GM23338 (cell line): ENCODE data around the gene F12.

Source experiments
- CREB1 ChIP-seq: fragments of 250-450 bp; sonication (Bioruptor Pico); IDR thresholded peaks from 2 replicates; pipeline ENCODE4 v1.5.0; 2020; ENCODE audit warnings: low read depth, mild to moderate bottlenecking, moderate library complexity
- EZH2 ChIP-seq: fragments of 200-600 bp; sonication (generic); IDR thresholded peaks from one replicate; pipeline ENCODE4 v1.8.0; 2017; ENCODE audit warnings: antibody characterized with exemption, mild to moderate bottlenecking, low read depth; ENCODE audit not compliant: unreplicated experiment
- EZH2phosphoT487 ChIP-seq: fragments of 200-600 bp; sonication (generic); IDR thresholded peaks from one replicate; pipeline ENCODE4 v1.8.1; 2018; ENCODE audit warnings: antibody characterized with exemption; ENCODE audit not compliant: unreplicated experiment
- JUNB ChIP-seq: IDR thresholded peaks from one replicate; pipeline ENCODE4 v1.6.1; 2016; ENCODE audit warnings: antibody characterized with exemption; ENCODE audit not compliant: unreplicated experiment
- NANOG ChIP-seq: IDR thresholded peaks from 2 replicates; pipeline ENCODE4 v1.6.1; 2016; ENCODE audit warnings: antibody characterized with exemption, borderline replicate concordance
- POLR2AphosphoS5 ChIP-seq: IDR thresholded peaks from 2 replicates; pipeline ENCODE4 v1.6.1; 2016; ENCODE audit warnings: antibody characterized with exemption, low read depth
- STAT1 ChIP-seq: IDR thresholded peaks from one replicate; pipeline ENCODE4 v1.6.1; 2016; ENCODE audit warnings: antibody characterized with exemption; ENCODE audit not compliant: unreplicated experiment
- ZNF114 ChIP-seq: fragments of 250-450 bp; sonication (Bioruptor Pico); IDR thresholded peaks from 2 replicates; pipeline ENCODE4 v1.5.0; 2020; ENCODE audit warnings: mild to moderate bottlenecking, moderate library complexity
- ZNF331 ChIP-seq: fragments of 250-450 bp; sonication (Bioruptor Pico); IDR thresholded peaks from 2 replicates; pipeline ENCODE4 v1.5.0; 2020; ENCODE audit warnings: low read depth, mild to moderate bottlenecking, moderate library complexity
- TF ChIP-seq, protein P1 (sequence below), 2 experiments: fragments of 200-600 bp in 1 of 2; sonication (generic) in 1 of 2; conservative IDR thresholded peaks; 2 replicates each; pipeline versions ENCODE4 v1.5.1 to v1.6.1; 2016 to 2017; ENCODE audit warnings: antibody characterized with exemption in 2 of 2, low read depth in 2 of 2, mild to moderate bottlenecking in 2 of 2, moderate library complexity in 1 of 2
- TF ChIP-seq, protein P2 (sequence below): IDR thresholded peaks from one replicate; pipeline ENCODE4 v1.6.1; 2018; ENCODE audit warnings: antibody characterized with exemption; ENCODE audit not compliant: unreplicated experiment
- TF ChIP-seq, protein P3 (sequence below): IDR thresholded peaks from 2 replicates; pipeline ENCODE4 v1.6.1; 2016; ENCODE audit warnings: antibody characterized with exemption
- TF ChIP-seq, protein P4 (sequence below): fragments of 250-450 bp; sonication (Bioruptor Pico); IDR thresholded peaks from 2 replicates; pipeline ENCODE4 v1.5.0; 2020; ENCODE audit warnings: mild to moderate bottlenecking, moderate library complexity

DNA sequence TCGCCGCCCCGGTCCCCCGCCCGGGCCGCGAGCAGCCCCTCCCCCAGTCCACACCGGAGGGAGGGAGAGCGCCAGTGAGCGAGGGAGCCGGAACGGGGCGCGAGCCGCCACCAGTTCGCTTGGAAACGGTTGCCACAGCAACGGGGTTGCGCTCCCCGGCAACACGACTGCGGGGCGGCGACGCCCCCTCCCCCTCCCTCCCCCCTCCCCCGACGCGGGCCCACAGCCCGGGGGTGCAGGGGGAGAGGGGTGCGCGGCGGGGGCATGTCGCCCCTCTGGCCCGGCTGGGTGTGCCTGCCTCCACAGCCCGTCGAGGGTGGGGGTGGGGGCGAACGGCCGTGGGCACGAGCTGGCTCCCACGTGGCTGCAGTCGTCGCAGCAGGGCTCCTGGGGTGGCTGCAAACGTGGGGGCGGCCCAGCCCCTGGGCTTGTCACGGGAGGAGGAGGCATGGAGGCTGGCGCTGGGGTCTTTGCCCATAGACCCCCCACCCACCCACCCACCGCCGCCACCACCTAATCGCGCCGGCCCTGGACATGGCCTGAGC lies 37.8 kb upstream of the F12 start:
- TF ChIP-seq, protein P1, sequence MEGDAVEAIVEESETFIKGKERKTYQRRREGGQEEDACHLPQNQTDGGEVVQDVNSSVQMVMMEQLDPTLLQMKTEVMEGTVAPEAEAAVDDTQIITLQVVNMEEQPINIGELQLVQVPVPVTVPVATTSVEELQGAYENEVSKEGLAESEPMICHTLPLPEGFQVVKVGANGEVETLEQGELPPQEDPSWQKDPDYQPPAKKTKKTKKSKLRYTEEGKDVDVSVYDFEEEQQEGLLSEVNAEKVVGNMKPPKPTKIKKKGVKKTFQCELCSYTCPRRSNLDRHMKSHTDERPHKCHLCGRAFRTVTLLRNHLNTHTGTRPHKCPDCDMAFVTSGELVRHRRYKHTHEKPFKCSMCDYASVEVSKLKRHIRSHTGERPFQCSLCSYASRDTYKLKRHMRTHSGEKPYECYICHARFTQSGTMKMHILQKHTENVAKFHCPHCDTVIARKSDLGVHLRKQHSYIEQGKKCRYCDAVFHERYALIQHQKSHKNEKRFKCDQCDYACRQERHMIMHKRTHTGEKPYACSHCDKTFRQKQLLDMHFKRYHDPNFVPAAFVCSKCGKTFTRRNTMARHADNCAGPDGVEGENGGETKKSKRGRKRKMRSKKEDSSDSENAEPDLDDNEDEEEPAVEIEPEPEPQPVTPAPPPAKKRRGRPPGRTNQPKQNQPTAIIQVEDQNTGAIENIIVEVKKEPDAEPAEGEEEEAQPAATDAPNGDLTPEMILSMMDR (conservative IDR thresholded peaks at IDR 0.05; ENCODE audit: low read depth in 2 of 2), result no peak
- TF ChIP-seq POLR2AphosphoS5, result no peak
- no peak for TF ChIP-seq EZH2
- TF ChIP-seq, protein P2, sequence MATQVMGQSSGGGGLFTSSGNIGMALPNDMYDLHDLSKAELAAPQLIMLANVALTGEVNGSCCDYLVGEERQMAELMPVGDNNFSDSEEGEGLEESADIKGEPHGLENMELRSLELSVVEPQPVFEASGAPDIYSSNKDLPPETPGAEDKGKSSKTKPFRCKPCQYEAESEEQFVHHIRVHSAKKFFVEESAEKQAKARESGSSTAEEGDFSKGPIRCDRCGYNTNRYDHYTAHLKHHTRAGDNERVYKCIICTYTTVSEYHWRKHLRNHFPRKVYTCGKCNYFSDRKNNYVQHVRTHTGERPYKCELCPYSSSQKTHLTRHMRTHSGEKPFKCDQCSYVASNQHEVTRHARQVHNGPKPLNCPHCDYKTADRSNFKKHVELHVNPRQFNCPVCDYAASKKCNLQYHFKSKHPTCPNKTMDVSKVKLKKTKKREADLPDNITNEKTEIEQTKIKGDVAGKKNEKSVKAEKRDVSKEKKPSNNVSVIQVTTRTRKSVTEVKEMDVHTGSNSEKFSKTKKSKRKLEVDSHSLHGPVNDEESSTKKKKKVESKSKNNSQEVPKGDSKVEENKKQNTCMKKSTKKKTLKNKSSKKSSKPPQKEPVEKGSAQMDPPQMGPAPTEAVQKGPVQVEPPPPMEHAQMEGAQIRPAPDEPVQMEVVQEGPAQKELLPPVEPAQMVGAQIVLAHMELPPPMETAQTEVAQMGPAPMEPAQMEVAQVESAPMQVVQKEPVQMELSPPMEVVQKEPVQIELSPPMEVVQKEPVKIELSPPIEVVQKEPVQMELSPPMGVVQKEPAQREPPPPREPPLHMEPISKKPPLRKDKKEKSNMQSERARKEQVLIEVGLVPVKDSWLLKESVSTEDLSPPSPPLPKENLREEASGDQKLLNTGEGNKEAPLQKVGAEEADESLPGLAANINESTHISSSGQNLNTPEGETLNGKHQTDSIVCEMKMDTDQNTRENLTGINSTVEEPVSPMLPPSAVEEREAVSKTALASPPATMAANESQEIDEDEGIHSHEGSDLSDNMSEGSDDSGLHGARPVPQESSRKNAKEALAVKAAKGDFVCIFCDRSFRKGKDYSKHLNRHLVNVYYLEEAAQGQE, result no peak
- TF ChIP-seq, protein P3, sequence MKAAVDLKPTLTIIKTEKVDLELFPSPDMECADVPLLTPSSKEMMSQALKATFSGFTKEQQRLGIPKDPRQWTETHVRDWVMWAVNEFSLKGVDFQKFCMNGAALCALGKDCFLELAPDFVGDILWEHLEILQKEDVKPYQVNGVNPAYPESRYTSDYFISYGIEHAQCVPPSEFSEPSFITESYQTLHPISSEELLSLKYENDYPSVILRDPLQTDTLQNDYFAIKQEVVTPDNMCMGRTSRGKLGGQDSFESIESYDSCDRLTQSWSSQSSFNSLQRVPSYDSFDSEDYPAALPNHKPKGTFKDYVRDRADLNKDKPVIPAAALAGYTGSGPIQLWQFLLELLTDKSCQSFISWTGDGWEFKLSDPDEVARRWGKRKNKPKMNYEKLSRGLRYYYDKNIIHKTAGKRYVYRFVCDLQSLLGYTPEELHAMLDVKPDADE, result no peak
- TF ChIP-seq EZH2phosphoT487, result no peak
- TF ChIP-seq CREB1, result no peak
- no peak for TF ChIP-seq ZNF331 (CRISPR knock-in tag)
- TF ChIP-seq, protein P4, sequence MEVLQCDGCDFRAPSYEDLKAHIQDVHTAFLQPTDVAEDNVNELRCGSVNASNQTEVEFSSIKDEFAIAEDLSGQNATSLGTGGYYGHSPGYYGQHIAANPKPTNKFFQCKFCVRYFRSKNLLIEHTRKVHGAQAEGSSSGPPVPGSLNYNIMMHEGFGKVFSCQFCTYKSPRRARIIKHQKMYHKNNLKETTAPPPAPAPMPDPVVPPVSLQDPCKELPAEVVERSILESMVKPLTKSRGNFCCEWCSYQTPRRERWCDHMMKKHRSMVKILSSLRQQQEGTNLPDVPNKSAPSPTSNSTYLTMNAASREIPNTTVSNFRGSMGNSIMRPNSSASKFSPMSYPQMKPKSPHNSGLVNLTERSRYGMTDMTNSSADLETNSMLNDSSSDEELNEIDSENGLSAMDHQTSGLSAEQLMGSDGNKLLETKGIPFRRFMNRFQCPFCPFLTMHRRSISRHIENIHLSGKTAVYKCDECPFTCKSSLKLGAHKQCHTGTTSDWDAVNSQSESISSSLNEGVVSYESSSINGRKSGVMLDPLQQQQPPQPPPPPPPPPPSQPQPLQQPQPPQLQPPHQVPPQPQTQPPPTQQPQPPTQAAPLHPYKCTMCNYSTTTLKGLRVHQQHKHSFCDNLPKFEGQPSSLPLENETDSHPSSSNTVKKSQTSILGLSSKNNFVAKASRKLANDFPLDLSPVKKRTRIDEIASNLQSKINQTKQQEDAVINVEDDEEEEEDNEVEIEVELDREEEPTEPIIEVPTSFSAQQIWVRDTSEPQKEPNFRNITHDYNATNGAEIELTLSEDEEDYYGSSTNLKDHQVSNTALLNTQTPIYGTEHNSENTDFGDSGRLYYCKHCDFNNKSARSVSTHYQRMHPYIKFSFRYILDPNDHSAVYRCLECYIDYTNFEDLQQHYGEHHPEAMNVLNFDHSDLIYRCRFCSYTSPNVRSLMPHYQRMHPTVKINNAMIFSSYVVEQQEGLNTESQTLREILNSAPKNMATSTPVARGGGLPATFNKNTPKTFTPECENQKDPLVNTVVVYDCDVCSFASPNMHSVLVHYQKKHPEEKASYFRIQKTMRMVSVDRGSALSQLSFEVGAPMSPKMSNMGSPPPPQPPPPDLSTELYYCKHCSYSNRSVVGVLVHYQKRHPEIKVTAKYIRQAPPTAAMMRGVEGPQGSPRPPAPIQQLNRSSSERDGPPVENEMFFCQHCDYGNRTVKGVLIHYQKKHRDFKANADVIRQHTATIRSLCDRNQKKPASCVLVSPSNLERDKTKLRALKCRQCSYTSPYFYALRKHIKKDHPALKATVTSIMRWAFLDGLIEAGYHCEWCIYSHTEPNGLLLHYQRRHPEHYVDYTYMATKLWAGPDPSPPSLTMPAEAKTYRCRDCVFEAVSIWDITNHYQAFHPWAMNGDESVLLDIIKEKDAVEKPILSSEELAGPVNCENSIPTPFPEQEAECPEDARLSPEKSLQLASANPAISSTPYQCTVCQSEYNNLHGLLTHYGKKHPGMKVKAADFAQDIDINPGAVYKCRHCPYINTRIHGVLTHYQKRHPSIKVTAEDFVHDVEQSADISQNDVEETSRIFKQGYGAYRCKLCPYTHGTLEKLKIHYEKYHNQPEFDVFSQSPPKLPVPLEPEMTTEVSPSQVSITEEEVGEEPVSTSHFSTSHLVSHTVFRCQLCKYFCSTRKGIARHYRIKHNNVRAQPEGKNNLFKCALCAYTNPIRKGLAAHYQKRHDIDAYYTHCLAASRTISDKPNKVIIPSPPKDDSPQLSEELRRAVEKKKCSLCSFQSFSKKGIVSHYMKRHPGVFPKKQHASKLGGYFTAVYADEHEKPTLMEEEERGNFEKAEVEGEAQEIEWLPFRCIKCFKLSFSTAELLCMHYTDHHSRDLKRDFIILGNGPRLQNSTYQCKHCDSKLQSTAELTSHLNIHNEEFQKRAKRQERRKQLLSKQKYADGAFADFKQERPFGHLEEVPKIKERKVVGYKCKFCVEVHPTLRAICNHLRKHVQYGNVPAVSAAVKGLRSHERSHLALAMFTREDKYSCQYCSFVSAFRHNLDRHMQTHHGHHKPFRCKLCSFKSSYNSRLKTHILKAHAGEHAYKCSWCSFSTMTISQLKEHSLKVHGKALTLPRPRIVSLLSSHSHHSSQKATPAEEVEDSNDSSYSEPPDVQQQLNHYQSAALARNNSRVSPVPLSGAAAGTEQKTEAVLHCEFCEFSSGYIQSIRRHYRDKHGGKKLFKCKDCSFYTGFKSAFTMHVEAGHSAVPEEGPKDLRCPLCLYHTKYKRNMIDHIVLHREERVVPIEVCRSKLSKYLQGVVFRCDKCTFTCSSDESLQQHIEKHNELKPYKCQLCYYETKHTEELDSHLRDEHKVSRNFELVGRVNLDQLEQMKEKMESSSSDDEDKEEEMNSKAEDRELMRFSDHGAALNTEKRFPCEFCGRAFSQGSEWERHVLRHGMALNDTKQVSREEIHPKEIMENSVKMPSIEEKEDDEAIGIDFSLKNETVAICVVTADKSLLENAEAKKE (CRISPR knock-in tag), result no peak
- TF ChIP-seq ZNF114 (CRISPR knock-in tag), result no peak
- no peak for TF ChIP-seq NANOG
- no peak for TF ChIP-seq JUNB
- no peak for TF ChIP-seq STAT1
